Measurements from ENCODE around the gene SNX18.

GRCh38 chr5:54515634-54516033, 1.9 kb upstream of the SNX18 start:
- no peak for TF ChIP-seq CTCF (conservative IDR thresholded peaks at IDR 0.05)
- TF ChIP-seq ZFX (IDR thresholded peaks at IDR 0.05), result no peak

Data from C4-2B (cell line).